ENCODE data around the gene MAPK12.
"Not testable (repeated sequence)": the region's sequence is repeated elsewhere in the genome, so short reads cannot be mapped to it uniquely, and the experiment has no call there.

MAPK12 gene

DNA sequence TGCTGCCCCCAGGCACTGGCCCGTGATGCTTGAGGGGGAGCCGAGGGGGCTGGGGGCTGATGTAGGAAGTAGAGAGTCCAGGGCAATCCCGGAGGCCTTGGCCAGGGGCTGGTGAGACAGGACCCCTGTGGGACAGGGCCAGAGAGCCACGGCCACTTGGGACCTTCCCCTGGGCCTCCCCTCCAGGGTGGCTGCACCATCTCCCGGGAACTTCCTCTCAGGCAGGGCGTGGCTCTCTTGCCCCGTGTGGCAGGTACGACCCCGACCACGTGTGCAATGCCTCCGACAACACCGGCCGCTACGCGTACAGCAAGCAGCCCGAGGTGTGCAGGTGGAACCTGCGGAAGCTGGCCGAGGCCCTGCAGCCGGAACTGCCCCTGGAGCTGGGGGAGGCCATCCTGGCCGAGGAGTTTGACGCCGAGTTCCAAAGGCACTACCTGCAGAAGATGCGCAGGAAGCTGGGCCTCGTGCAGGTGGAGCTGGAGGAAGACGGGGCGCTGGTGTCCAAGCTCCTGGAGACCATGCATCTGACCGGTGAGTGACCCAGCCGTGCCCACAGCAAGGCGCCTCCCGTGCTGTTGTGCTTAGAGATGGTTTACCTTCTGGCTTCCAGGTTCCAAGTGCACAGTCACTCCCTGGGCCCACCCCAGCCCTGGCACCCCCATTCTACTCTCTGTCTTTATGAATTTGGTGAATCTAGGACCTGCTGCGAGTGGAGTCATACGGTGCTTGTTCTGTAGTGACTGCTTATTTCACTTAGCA, 50.9 kb downstream of the MAPK12 start:
- no peak for DNase-seq

DNA sequence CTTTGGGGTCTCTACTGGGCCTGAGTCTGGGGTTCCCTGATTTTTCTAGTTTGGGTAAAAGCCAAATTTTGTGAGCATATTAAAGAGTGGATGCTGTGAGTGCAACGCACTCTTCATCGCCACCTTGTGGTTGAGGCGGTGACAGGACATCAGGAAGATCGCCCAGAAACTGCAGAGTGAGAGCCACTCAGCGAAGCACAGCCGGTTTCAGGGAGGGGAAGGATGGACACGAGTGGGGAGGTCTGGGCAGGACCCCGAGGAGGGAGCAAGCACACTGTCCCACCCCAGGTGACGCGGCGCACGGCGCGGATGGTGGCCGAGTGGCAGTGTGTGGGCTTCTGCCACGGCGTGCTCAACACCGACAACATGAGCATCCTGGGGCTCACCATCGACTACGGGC, 51.6 kb downstream of the MAPK12 start:
- peak; percentile 35 to 72 (median 50) for DNase-seq

DNA sequence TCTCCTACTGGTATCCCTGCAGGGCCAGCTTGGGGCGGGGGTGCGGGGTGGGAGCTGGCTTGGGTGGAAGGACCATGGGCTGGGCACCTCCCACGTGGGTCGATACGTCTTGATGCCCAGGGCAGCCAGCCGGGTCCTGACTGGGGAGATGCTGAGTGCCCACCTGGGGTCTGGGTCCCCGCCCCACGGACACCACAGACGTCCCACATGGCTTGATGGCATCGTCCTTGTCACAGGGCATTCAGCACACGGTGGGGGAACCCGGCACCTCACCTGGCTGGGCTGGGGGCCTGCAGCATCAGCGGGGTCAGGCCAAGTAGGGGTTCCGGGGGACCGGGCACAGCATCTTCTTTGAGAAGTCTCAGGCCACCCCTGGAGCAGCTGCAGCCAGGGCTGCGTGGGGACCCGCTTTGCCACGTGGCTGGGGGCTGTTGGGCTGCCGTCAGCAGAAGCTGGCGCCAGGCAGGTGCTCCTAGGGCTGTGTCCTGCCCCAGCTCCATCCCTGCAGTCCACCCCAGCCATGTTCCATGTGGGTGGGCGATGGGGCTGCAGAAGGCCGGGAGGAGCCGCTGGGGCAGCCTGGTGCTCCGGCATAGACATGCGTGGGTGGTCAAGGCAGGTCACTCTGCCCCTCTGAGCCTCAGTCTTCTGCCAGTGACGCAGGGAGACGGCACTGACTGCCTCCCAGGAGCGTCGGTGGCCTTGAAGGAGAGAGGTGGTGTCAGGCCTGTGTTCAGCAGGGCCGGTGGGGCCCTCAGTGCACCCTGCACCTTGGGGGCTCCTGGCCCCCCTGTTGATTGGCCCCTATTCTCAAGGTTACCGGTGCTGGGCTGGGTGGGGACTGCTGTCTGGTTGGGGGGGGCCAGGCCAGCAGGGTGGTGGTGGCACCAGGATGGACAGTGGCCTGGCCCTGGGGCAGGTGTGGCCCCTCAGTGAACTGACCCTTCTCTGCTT, 52.3 kb downstream of the MAPK12 start:
- DNase-seq, result no peak

DNA sequence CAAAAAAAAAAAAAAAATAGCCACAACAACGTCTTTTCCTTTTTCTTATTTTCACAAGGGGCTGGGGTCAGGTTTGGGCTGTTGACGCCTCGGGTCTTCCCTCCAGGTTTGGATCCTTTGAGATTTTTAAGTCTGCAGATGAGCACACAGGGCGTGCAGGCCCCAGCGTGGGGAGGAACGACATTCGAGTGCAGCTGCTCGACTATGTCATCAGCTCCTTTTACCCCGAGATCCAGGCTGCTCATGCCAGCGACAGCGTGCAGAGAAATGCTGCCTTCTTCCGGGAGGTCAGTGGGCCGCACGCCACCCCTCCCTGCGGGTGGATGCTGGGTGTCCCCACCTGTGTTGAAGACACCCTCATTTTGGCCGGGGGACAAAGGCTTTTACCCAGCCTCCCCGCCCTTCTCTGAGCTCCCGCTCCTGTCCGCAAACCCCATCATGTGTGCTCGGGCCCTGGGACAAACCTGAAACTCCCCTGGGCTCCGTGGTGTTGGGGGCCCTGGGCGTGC, 53.0 kb downstream of the MAPK12 start:
- DNase-seq, result no peak

DNA sequence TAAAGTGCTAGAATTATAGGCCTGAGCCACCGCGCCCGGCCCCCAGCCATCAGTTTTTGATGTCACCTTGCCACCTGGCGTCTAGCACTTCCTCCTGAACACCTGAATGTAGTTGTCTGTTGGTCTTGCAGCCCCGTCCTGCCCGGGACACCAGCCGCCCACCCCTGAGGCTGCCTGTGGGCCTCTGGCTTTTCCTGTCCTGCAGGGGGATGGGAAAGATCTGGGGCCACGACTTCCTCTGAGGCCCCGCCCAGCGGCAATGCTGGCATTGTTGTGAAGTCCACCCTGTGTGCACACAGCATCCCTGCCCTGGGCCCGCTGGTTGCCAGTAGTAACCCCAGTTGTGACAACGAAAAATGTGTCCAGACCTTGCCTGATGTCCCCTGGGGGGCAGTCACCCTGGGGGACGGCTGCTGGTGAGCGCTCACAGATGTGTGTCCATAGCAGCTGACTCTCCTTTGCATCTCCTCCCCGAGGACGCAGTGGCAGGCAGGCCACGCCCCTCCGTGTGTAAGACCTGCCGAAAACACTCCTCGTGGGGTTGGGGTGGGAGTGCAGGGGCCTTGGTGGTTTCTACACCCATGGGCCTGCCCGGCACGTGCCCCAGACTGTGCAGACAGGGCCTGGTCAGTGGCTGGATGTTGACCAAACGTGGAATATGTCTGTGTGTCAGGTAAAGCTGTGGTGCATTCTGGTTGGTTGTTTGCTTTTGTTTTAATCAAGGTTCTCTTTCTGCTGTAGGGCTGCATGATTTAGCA, 53.9 kb downstream of the MAPK12 start:
- DNase-seq, result no peak

DNA sequence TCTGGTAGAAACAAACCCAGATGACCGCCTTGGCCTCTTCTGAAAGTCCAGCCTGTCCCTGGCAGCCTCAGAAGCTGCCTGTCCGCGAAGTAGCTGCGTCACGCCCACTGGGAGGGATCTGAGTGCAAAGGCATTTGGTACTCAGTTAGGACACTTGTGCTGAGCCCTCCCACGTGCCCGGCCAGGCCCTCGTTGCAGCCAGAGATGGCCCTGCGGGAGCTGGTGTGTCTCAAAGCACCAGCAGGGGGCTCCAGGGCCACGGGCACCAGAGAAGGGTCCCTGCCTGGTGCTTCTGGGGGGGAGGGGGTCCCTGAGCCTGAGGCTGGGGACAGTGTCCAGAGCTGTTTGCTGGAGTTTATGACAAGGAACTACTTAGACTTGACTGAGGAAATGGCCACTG, 54.9 kb downstream of the MAPK12 start:
- no peak for DNase-seq

DNA sequence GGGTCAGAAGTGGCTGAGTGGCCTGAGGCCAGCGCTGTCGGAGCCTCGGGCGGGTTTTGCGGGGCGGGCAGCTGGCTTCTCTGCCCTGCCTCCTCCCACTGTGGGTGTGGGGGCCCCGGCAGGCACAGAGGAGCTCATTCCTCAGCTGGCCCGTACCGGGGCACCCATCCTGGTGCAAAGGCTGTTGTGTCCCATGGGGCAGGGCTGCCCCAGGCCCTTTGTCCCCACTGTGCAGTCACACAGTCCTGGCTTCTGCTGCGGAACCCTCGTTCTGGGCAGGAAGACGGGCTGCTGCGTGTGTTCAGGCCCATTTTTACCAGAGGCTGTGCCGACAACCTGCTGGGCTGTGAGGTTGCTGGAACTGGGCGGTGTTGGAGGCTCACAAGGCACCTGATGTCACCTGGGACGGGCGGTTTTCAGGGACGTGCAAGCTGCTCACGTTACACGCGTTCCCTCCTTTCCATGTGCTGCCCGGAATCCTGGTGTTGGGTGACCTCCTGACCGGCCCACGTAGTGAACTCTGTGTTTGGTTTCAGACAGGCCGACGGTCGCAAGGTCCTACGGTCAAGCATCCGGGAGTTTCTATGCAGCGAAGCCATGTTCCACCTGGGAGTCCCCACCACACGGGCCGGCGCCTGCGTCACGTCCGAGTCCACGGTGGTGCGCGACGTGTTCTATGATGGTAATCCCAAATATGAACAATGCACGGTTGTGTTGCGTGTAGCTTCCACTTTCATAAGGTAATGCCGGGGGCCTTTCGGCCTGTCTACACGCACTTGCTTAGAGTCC, 55.5 kb downstream of the MAPK12 start:
- no peak for DNase-seq

DNA sequence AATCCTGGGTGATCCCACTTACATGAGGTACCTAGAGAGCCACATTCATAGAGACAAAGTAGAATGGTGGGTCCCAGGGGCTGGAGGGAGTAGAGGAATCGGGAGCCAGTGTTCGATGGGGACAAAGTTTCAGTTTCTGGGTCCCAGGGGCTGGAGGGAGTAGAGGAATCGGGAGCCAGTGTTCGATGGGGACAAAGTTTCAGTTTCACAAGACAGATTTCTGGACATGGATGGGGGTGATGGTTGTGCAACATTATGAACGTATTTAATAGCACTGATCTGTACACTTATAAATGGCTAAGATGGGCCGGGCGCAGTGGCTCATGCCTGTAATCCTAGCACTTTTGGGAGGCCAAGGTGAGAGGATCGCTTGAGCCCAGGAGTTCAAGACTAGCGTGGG, 56.5 kb downstream of the MAPK12 start:
- DNase-seq, result not testable (repeated sequence)

DNA sequence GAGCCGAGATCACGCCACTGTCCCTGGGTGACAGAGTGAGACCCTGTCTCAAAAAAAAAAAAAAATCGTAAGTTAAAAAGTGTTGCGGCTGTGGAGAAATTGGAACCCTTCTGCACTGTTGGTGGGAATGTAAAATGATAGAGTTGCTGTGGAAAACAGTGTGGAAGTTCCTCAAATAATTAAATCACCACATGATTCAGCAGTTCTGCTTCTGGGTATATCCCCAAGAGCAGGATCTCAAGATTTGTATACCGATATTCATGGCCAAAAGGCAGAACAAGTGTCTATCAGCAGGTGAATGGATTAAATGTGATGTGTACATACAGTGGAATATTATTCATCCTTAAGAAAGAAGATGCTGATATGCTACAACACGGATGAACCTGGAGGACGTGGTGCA, 56.9 kb downstream of the MAPK12 start:
- DNase-seq, result no peak

DNA sequence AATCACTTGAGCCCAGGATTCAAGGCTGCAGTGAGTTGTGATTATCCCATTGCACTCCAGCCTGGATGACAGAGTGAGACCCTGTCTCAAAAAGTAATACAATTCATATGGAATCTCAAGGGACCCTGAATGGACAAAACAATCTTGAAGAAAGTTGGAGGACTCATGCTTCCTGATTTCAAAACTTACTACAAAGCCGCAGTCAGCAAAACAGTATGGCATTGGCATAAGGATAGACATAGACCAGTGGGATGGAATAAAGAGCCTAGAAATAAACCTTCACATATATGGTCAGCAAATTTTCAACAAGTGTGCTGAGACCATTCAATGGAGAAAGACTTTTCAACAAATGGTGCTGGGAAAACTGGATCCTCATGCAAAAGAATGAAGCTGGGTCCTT, 58.2 kb downstream of the MAPK12 start:
- no peak for DNase-seq

Data from T-helper 2 cell (primary cell).